Activated B cell treated with CpG ODN at 0.5 μM for 24 hours (primary cell): ENCODE measurements around the gene LAYN. TPM values are rescaled to one million over a fixed set of nuclear protein-coding genes. Genes with fewer than 3 reads are reported as not detected.
A peak's percentile ranks its signal among the peaks of the same experiment; 100 is the strongest.

Experiments
- ATAC-seq: fragments of 200-7000 bp; cut with Tn5 transposase; one replicate; pipeline ENCODE4 v1.10.0; 2021; ENCODE audit warnings: low read depth, mild to moderate bottlenecking, moderate library complexity
- CTCF ChIA-PET: fragments of 350-600 bp; sonication (Branson Sonifier 250); formaldehyde crosslinking; loops from one replicate; lab custom pipeline; 2021; ENCODE audit warnings: antibody characterized with exemption; lab: Charles Lee
- POLR2A ChIA-PET: fragments of 350-600 bp; sonication (Branson Sonifier 250); formaldehyde crosslinking; loops from one replicate; lab custom pipeline; 2021; ENCODE audit warnings: antibody characterized with exemption; lab: Charles Lee
- DNase-seq: peaks from one replicate; pipeline ENCODE4 v3.0.0; 2022
- H3K27ac Mint-ChIP-seq: one replicate; pipeline ENCODE4 v1.8.0; 2020; ENCODE audit warnings: mixed read lengths
- H3K27me3 Mint-ChIP-seq: one replicate; pipeline ENCODE4 v1.8.0; 2021; ENCODE audit warnings: mixed read lengths
- H3K36me3 Mint-ChIP-seq: one replicate; pipeline ENCODE4 v1.8.0; 2021; ENCODE audit warnings: low read depth, mixed read lengths
- H3K4me1 Mint-ChIP-seq: one replicate; pipeline ENCODE4 v1.8.0; 2021; ENCODE audit warnings: mixed read lengths
- H3K4me3 Mint-ChIP-seq: one replicate; pipeline ENCODE4 v1.8.0; 2020; ENCODE audit warnings: mild to moderate bottlenecking, mixed read lengths
- H3K9me3 Mint-ChIP-seq: one replicate; pipeline ENCODE4 v1.8.0; 2020; ENCODE audit warnings: mixed read lengths
- CTCF ChIP-seq: fragments of 200-600 bp; IDR thresholded peaks from one replicate; pipeline ENCODE4 v1.8.0; 2022; ENCODE audit warnings: antibody characterized with exemption, mild to moderate bottlenecking
- intact Hi-C: fragments of 100-400 bp; cut with micrococcal nuclease; formaldehyde crosslinking; loops from one replicate; pipeline ENCODE4 v1.15.1; 2024
- total RNA-seq: library from RNA; stranded (reverse); gene quantifications from 2 replicates; pipeline ENCODE4 v1.2.3, GENCODE V29; 2022

LAYN gene
- total RNA-seq, 1 donor from 2014 or later: not detected

GRCh38 chr11:111582163-111582562 is 41.6 kb downstream of the LAYN start:
- DNase-seq (no peak), ATAC-seq (no peak)
- no peak overlapping the region for H3K27ac Mint-ChIP-seq
- H3K36me3 Mint-ChIP-seq: no peaks in the 10 kb centered on the region
- ChIA-PET CTCF (interaction anchor here (1.1 kb wide), 1 partner anchor 195 kb away, joined by 3 read pairs; no protein-coding TSS in a partner anchor), POLR2A (no interaction called here)
- H3K4me3 Mint-ChIP-seq: no peak overlapping the region
- intact Hi-C loops: no loop called here
- H3K9me3 Mint-ChIP-seq: no peaks in the 10 kb centered on the region
- H3K27me3 Mint-ChIP-seq: no peaks in the 10 kb centered on the region
- peaks cover 4% of the 10 kb centered on the region for H3K4me1 Mint-ChIP-seq
- TF ChIP-seq CTCF: no peak

GRCh38 chr11:111582881-111583280 is 42.4 kb downstream of the LAYN start:
- Mint-ChIP-seq H3K4me1 (peaks cover 4% of the 10 kb centered on the region), H3K4me3 (no peak overlapping the region), H3K27me3 (no peaks in the 10 kb centered on the region), H3K36me3 (no peaks in the 10 kb centered on the region), H3K27ac (no peak overlapping the region), H3K9me3 (no peaks in the 10 kb centered on the region)
- ChIA-PET POLR2A (no interaction called here), CTCF (interaction anchor here (1.1 kb wide), 1 partner anchor 194 kb away, joined by 3 read pairs; no protein-coding TSS in a partner anchor)
- ATAC-seq (no peak), DNase-seq (no peak)
- TF ChIP-seq CTCF: no peak
- intact Hi-C loops: no loop called here

DNA sequence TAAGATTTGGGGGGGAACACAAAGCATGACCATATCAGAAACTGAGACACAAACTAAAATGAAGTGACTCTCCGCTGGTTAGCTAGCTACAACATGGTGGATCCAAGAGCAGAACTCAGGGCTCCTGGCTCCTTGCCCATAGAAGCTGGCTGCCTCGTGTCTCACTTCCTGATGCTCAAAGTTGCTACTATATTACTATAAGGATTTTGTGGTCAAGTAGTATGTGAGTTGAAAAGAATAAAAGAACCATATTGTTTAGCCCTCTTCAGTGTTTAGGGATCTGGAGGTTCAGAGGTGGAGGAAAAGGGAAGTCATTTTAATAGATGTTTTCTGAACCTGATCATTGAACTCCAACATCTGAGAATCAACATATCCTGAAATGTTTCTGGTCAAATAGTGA is 44.9 kb downstream of the LAYN start:
- no peak for TF ChIP-seq CTCF
- DNase-seq: no peak
- no peak for ATAC-seq
- Mint-ChIP-seq H3K36me3 (no peaks in the 10 kb centered on the region), H3K27ac (no peak overlapping the region), H3K4me1 (peaks cover 4% of the 10 kb centered on the region), H3K9me3 (no peaks in the 10 kb centered on the region), H3K4me3 (no peak overlapping the region), H3K27me3 (peaks cover 2% of the 10 kb centered on the region)
- intact Hi-C loops: no loop called here
- ChIA-PET POLR2A (no interaction called here), CTCF (interaction anchor here (3.9 kb wide), 1 partner anchor 191 kb away, joined by 71 read pairs; no protein-coding TSS in a partner anchor)

- DNase-seq (no peak), ATAC-seq (peak; percentile 61)
- ChIA-PET CTCF (interaction anchor here (0.6 to 3.9 kb wide), 9 partner anchors 12 to 256 kb away, joined by 3 to 71 read pairs (median 6); partner anchors contain the start of gene SIK2), POLR2A (interaction anchor here (0.9 kb wide), 1 partner anchor 191 kb away, joined by 3 read pairs; no protein-coding TSS in a partner anchor)
- peaks cover 4% of the 10 kb centered on the region for H3K4me1 Mint-ChIP-seq
- intact Hi-C loops: loop anchor here (1.0 kb wide), 5 partner anchors 10 to 255 kb away; partner anchors contain the start of gene SIK2
- H3K36me3 Mint-ChIP-seq: no peaks in the 10 kb centered on the region
- H3K27me3 Mint-ChIP-seq: peaks cover 2% of the 10 kb centered on the region
- TF ChIP-seq CTCF: peak; percentile 69
- no peak overlapping the region for H3K27ac Mint-ChIP-seq
- H3K9me3 Mint-ChIP-seq: no peaks in the 10 kb centered on the region
- H3K4me3 Mint-ChIP-seq: no peak overlapping the region
These were observed 45.9 kb downstream of the LAYN start for GRCh38 chr11:111586388-111586831.

DNA sequence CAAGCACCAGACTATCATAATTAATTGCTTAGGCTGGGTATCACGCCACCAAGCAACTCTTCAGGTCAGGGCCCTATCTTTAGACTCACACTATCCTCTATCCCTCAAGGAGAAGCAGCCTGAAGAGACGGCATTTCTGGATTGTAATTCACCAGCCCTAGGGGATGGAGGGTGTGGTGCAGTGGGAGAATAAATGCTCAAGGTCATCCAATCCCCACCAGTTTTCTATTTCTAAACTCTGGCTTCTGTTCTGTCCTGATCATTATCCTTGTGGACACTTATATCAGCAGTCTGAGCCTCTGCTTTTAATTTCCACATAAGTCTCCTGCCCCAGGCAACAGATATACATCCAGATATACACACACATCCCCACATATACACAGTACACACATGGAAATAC is 48.6 kb downstream of the LAYN start:
- intact Hi-C loops: no loop called here
- ChIA-PET CTCF (interaction anchor here (1.0 to 2.5 kb wide), 2 partner anchors 188 to 190 kb away, joined by 3 to 13 read pairs; no protein-coding TSS in a partner anchor), POLR2A (no interaction called here)
- peaks cover 2% of the 10 kb centered on the region for H3K27me3 Mint-ChIP-seq
- DNase-seq (no peak), ATAC-seq (no peak)
- H3K36me3 Mint-ChIP-seq: no peaks in the 10 kb centered on the region
- H3K27ac Mint-ChIP-seq: no peak overlapping the region
- no peak for TF ChIP-seq CTCF
- H3K4me3 Mint-ChIP-seq: no peak overlapping the region
- H3K9me3 Mint-ChIP-seq: no peaks in the 10 kb centered on the region
- H3K4me1 Mint-ChIP-seq: peaks cover 4% of the 10 kb centered on the region
